ENCODE measurements around the gene AGTRAP. TPM values are rescaled to one million over a fixed set of nuclear protein-coding genes. Genes with fewer than 3 reads are reported as not detected.

The AGTRAP gene
- polyA plus RNA-seq, 3 donors: 52.4 to 72.3 (median 63.3) TPM

DNA sequence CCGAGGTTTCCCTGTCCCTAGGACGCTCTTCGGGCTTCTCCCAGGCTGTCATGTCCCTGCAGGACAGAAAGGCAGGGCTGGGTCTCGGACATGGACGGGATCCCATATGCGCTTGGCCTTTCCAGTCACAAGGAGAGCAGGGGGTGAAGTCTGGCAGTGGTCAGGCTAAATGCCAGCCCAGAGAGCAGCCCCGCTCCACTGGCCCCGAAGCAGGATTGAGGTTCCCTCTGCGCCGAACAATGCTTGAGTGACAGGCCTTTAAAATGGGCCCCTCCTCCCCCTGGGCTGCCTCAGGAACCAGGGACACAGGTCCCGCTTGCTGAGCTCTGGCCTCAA lies 31.8 kb upstream of the AGTRAP start:
- no peak overlapping the region for H3K27ac ChIP-seq (ENCODE audit: low read depth, low read length)
- 63 to 76% (median 65%) methylated on average over 11 of the region's 11 CpGs for WGBS, 3 donors

DNA sequence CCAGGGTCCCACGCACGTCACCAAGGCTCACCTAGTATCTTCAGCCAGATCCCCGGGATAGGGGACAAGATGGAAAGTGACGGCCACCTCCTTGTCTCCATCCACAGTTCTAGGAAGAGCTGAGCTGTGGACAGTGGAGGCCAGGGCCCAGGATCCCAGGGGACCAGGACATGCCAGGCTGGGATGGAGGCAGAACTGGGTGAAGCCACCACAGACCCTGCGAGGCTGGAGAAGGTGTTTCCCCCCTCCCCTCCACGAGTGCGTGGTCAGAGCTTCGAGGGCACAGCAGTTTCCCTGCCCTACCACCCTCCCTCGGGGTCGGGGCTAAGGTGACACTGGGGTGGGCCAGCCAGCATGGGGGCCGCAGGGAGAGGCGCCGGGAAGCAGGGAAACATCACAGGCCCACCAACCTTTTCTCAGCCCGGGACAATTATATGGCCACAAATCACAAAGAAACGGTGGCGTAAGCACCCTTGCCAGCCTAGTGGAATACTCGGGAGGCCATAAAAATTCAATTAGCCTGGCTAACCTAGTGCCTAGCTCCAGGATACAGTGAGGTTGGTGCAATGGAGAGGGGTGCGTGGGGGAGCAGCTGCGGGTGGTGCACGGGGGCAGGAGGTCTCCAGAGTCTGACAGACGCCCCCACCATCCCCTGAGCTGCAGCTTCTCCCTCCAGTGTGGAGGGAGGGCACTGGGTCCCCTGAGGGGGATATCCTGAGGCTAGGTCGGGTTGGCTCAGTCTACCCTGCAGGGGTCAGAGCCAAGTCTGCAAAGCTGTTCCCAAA lies 31.1 kb upstream of the AGTRAP start:
- WGBS, 3 donors: 60 to 77% (median 67%) methylated on average over 22 of the region's 22 CpGs
- no peak overlapping the region for H3K27ac ChIP-seq (ENCODE audit: low read depth, low read length)

DNA sequence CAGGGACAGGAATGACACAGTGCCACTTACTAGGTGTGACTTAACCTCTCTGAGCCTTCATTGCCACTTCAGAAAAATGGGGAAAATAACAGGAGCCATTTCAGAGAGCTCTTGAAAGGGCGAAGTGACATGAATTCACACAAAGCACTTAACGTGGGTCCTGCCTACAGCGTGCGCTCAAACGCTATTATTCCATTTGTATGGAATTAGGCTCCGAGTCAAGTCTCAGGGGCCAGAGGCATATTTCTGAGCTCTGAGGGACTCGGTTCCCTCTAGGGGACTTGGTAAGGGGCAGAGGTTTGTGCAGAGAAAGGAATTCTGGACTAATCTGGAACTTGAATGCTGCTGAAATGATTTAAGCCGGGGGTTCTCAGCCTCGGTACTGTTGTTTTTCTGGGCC lies 30.3 kb upstream of the AGTRAP start:
- no peak overlapping the region for H3K27ac ChIP-seq (ENCODE audit: low read depth, low read length)
- WGBS, 3 donors: 79 to 86% (median 79%) methylated on average over 9 of the region's 9 CpGs

DNA sequence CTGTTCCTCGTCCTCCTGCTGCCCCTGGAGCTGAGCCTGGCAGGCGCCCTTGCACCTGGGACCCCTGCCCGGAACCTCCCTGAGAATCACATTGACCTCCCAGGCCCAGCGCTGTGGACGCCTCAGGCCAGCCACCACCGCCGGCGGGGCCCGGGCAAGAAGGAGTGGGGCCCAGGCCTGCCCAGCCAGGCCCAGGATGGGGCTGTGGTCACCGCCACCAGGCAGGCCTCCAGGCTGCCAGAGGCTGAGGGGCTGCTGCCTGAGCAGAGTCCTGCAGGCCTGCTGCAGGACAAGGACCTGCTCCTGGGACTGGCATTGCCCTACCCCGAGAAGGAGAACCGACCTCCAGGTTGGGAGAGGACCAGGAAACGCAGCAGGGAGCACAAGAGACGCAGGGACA lies 29.6 kb upstream of the AGTRAP start:
- H3K27ac ChIP-seq (ENCODE audit: low read depth, low read length): no peak overlapping the region
- 92 to 96% (median 93%) methylated on average over 14 of the region's 14 CpGs for WGBS, 3 donors

DNA sequence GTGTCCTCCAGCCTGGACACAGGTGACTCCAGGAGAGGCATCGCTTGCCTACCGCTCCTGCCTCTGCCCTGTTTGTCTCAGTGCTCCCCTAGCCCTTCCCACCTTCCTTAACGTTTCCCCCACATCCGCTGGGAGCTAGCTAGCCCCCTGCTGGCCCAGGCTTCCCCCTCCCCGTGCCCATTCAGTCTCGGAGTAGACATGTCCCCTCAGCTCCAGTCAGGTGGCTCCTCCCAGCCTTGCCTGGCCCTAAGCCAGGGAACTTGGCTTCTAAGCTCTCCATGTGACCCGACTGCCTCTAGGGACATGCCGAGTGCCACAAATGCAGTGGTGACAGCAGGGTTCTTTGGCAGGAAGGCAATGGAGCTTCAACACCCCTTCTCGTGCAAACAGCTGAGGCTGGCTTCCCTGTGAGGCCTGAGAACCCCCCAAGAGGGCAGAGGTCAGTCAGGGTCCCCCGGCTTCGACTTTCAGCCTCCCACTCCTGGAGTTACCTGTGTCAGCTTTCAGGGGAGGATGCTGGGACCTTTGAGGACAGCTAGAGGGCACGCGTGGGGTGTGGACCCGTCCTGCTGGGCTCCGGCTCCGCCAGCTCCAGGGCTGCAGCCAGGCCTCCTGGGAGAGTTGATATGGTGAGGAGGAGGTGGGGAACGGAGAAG lies 28.2 kb upstream of the AGTRAP start:
- 34 to 50% (median 41%) methylated on average over 16 to 17 of the region's 17 CpGs for WGBS, 3 donors
- H3K27ac ChIP-seq (ENCODE audit: low read depth, low read length): no peak overlapping the region

DNA sequence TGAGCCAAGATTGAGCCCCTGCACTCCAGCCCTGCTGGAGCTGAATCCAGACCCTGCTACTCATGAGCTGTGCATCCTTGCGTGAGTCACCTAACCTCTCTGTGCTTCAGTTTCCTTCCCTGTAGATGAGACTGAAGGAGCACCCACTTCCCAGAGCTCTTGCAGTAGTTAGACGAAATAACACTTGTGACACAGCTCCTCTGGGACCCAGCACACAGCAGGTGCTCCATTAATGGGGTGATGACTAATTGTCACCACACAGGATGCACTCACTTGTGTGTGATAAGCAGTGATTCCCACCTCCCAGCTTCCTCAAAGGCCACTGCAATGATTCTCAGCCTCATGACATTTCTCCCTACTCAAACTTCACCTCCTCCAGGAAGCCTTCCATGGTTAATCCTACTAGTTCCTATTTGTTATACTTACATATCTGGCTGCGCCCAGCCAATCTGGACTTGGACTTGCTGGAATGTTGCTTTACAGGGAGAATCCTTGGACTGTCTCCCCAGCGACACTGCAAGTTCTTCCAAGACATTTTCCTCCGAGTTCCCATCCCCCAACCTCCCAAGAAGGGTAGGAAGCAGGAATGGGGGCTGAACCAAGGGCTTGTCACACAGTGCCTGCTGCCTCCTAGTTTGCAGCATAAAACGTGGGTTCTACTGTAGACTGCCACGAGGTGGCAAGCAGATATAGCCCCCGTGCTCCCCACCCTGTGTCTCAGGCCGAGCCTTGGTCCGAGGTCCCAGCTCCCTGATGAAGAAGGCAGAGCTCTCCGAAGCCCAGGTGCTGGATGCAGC lies 27.2 kb upstream of the AGTRAP start:
- no peak overlapping the region for H3K27ac ChIP-seq (ENCODE audit: low read depth, low read length)

DNA sequence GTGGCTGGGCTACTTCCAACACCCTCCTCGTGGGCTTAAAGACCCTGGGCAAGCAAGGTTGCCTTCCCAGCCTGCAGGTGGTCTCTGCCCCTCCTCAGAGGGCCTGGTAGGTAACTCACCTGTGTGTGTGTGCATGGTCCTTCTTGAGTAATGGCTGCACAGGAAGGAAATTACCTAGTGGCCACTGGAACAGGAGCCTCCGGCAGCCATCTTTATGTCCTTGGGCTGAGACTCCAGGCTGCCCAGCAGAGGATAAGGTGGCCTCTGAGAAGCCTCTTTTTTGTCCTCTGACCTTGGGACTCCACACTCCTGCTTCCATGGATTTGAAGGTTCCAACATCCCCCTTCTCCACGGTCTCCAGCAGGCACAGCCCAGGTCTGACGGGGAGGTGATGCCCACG lies 24.4 kb upstream of the AGTRAP start:
- no peak overlapping the region for H3K27ac ChIP-seq (ENCODE audit: low read depth, low read length)
- 89 to 95% (median 93%) methylated on average over 5 of the region's 5 CpGs for WGBS, 3 donors

More for the DNA sequence above, 27.2 kb upstream of the AGTRAP start:
- 72 to 79% (median 77%) methylated on average over 11 of the region's 11 CpGs for WGBS, 3 donors

DNA sequence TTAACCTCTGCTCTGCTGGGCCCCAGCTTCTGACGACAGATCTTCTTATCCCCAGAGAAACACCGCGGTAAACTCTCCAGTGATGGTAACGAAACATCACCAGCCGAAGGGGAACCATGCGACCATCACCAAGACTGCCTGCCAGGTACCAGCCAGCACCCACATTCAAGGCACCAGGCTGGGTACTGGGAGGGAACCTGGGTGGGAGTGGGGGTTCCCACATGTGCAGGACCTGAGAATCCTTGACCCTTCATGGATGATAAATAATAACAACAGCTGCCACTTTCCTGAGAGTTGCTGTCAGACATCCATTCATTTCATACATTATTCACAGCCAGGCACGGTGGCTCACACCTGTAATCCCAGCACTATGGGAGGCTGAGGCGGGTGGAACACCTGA lies 23.7 kb upstream of the AGTRAP start:
- H3K27ac ChIP-seq (ENCODE audit: low read depth, low read length): no peak overlapping the region
- WGBS, 3 donors: 84 to 91% (median 88%) methylated on average over 8 of the region's 8 CpGs

DNA sequence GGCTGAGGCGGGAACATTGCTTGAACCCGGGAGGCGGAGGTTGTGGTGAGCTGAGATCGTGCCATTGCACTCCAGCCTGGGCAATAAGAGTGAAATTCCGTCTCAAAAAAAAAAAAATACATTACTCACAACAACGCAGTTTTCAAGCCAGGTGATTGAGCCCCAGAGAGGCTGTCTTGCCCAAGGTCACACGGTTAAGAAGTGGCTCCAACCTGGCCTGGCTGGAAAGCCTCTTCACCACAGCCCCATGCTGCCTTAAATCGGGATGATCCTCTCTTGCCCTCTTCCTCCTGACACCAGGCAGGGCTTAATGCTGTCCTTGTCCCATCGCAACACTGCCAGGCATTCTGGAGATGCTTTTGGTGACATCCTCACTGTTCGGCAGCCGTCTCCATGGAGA lies 22.8 kb upstream of the AGTRAP start:
- no peak overlapping the region for H3K27ac ChIP-seq (ENCODE audit: low read depth, low read length)
- 69 to 80% (median 73%) methylated on average over 11 of the region's 11 CpGs for WGBS, 3 donors

DNA sequence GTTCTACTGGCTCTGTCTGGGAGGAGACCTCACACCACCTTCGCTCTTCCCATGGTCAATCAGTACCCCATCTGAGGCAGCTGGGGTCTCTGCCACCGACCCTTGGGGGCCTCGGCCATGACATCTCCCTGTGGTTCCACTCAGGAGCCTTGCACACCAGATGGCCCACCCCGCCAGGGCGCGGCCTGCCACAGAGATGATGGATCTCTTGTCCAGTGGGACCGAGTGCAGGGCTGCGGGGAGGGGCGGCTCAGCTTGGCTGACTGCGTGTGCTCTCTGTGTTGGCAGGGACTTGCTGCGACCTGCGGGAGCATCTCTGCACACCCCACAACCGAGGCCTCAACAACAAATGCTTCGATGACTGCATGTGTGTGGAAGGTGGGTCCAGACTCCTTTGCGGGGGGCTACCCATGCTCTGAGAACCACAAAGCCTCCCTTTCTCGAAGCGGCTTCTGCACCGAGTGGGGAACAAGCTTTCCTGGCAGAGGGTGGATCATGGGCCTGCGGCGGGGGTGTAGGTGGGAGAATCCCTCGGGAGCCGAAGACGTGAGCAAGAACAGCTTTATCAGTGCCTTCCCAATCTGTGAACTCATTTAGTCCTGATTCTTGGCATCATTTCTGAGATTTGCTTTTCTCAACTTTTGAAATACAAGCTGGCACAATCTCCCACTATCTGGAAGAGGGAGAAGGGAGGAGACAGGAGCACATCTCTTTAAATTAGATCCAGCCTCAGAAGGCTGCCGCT lies 20.9 kb upstream of the AGTRAP start:
- H3K27ac ChIP-seq (ENCODE audit: low read depth, low read length): no peak overlapping the region
- WGBS, 3 donors: 67 to 77% (median 73%) methylated on average over 24 of the region's 24 CpGs

DNA sequence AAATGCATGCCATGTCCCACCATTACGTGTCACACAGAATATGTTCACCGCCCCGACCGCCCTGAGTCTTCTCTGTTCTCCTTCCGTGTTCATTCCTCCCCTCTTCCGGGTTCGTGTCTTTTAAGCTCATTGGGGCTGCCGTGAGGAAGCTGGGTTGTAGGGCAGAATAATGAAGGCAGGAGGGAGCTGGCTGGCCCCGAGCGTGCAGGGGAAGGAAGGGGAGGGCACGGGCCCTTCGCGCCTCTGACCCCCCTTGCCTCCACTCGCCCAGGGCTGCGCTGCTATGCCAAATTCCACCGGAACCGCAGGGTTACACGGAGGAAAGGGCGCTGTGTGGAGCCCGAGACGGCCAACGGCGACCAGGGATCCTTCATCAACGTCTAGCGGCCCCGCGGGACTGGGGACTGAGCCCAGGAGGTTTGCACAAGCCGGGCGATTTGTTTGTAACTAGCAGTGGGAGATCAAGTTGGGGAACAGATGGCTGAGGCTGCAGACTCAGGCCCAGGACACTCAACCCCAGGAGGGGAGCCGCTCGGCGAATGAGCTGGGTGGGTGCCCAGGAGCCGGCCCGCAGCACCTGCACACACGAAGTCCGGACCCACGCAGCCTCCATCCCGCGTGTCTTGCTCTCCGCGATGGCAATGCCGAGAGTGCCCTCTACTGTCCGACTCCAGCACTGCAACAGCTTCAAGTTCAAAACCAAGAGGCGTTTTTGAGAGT lies 16.5 kb upstream of the AGTRAP start:
- H3K27ac ChIP-seq (ENCODE audit: low read depth, low read length): peak overlapping the region; percentile 39
- 4 to 8% (median 4%) methylated on average over 43 to 44 of the region's 44 CpGs for WGBS, 3 donors

DNA sequence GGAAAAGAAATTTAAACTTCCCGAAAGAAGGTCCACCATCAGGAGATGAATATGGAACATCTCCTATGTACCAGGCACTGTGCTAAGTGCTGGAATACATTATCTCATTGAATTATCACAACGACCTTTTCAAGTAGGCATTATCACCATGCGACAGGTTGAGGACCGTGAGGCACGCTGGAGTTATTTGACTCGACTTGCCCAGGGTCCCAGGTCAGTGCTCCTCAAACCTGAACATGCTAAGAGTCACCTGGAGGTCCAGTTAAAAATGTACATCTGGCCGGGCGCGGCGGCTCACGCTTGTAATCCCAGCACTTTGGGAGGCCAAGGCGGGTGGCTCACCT lies 15.9 kb upstream of the AGTRAP start:
- H3K27ac ChIP-seq (ENCODE audit: low read depth, low read length): no peak overlapping the region
- 61 to 78% (median 75%) methylated on average over 12 of the region's 12 CpGs for WGBS, 3 donors

DNA sequence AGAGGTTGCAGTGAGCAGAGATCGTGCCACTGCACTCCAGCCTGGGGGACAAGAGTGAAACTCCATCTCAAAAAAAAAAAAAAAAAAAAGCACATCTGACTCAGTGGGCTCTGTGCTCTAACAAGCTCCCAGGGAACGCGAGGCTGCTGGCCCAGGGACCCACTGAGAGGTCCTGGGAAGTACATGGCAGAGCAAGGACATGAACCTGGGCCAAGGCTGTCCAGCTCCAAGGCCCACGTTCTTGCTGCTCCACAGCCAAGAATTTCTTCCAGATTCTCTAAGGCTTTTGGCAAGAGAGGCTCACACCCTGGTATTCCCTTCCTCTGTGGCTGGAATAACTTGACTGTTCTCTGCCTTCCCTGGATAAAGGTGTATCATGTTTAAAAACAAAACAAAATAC lies 15.4 kb upstream of the AGTRAP start:
- no peak overlapping the region for H3K27ac ChIP-seq (ENCODE audit: low read depth, low read length)
- WGBS, 3 donors: 44 to 65% (median 46%) methylated on average over 4 of the region's 4 CpGs

DNA sequence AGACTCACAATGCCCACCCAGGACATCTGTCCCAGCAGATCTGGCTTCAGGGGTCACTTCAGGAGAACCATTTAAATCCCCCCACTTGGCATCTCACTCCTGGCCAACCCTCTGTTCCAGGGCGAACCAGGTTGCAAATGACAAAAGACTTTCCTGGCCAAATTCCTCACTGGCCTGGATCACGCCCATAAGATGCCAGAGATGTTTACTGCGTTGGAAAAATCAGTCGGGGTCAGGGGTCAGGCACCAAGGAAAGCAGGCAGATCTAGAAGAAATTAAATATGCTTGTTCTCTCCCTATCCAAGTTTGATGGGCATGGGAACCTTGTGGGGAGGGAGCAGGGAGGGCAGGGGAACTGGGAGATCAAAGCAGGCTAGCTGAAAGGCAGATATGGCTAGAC lies 14.6 kb upstream of the AGTRAP start:
- no peak overlapping the region for H3K27ac ChIP-seq (ENCODE audit: low read depth, low read length)
- 45 to 80% (median 78%) methylated on average over 4 of the region's 4 CpGs for WGBS, 3 donors

DNA sequence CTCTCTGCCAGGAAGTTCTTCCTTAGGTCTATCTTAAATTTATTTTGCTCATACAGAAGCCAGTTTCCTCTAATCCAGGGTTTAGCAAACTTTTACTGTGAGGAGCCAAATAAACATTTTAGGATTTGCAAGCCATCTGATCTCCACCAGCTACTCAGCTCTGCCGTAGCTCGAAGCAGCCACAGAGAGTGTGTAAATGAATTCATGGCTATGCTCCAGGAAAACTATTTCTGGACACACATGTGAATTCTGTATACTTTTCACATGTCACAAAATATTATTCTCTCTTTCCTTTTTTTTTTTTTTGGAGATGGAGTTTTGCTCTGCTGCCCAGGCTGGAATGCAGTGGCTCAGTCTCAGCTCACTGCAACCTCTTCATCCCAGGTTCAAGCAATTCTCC lies 13.4 kb upstream of the AGTRAP start:
- 27 to 80% (median 52%) methylated on average over 2 of the region's 2 CpGs for WGBS, 3 donors
- H3K27ac ChIP-seq (ENCODE audit: low read depth, low read length): no peak overlapping the region

DNA sequence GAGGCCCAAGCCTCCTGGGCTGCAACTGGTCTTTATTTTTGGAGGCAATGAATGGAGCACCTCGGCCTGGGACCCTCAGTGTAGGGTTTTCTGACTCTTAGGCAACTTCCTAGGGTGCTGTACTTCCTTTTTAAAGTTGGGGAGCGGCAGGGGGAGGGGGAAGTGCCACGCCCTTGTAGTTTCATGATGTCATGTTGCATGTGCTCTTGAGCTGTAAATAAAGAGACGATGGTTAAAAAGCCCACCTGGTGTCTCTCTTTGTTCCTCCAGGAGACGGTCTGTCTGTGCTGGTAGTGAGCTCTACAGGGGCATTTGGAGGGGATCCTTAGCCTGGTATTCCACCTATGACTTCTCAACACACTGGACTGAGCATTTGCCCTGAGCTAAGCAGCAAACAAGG lies 10.3 kb upstream of the AGTRAP start:
- no peak overlapping the region for H3K27ac ChIP-seq (ENCODE audit: low read depth, low read length)

DNA sequence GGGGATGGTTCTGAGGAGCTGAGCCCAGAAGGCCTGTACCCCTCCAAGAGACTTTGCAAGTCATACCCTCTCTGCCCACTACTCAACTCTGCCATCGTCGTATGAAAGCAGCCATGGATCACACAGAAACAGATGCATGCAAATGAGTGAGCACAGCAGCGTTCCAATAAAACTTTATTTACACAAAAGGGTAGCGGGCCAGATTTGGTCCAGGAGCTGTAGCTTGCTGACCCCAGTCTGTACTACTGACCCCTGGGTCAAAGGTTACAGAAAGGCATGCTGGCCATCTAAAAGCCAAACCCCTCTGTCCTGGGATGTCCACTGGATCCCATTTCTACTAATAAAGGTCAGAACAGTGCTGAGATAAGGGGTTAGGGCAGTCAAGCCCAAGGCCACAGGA lies 8.8 kb upstream of the AGTRAP start:
- no peak overlapping the region for H3K27ac ChIP-seq (ENCODE audit: low read depth, low read length)
- WGBS, 3 donors: 94 to 98% (median 97%) methylated on average over 4 of the region's 4 CpGs

More for the DNA sequence above, 10.3 kb upstream of the AGTRAP start:
- 44 to 81% (median 53%) methylated on average over 5 of the region's 5 CpGs for WGBS, 3 donors

DNA sequence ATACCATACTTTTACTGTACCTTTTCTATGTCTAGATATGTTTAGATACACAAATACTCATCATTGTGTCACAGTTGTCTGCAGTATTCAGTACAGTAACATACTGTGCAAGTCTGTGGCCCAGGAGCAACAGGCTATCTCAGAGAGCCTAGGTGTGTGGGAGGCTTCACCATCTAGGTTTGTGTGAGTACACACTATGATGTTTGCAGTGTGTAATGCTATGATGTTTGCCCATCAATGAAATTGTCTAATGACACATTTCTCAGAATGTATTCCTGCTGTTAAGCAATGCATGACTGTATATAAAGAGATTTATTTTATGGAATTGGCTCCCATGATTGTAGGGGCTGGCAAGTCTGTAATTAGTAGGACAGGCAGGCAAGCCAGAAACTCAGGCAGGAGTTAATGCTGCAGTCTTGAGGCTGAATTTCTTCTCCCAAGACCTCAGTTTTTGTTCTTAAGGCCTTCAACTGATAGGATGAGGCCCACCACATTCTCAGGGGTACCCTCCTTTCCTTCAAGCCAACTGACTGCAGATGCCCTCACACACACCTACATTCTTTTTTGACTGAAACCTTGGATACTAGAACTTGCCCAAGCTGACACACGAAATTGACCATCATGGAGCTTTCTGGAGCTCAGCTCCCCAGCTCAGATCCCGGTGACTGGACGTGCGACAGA lies 7.7 kb upstream of the AGTRAP start:
- 95 to 99% (median 96%) methylated on average over 4 of the region's 4 CpGs for WGBS, 3 donors
- H3K27ac ChIP-seq (ENCODE audit: low read depth, low read length): no peak overlapping the region

Measured in adipose tissue (tissue), 3 donors.